ENCODE measurements around the gene KLHL41.
"Not testable (repeated sequence)": the region's sequence is repeated elsewhere in the genome, so short reads cannot be mapped to it uniquely, and the experiment has no call there.

KLHL41 gene

GRCh38 chr2:169486487-169486886 lies 23.0 kb upstream of the KLHL41 start:
- no peak overlapping the region for H3K4me3 ChIP-seq (ENCODE audit: low read length)
- TF ChIP-seq ZNF274 (IDR thresholded peaks at IDR 0.05; ENCODE audit: low read depth, low read length): no peak

GRCh38 chr2:169490834-169491233 lies 18.7 kb upstream of the KLHL41 start:
- H3K4me3 ChIP-seq (ENCODE audit: low read length): no peak overlapping the region
- no peak for TF ChIP-seq ZNF274 (IDR thresholded peaks at IDR 0.05; ENCODE audit: low read depth, low read length)

GRCh38 chr2:169491378-169491777 lies 18.1 kb upstream of the KLHL41 start:
- H3K4me3 ChIP-seq (ENCODE audit: low read length): no peak overlapping the region
- TF ChIP-seq ZNF274 (IDR thresholded peaks at IDR 0.05; ENCODE audit: low read depth, low read length): no peak

- TF ChIP-seq ZNF274 (IDR thresholded peaks at IDR 0.05; ENCODE audit: low read depth, low read length): no peak
- H3K4me3 ChIP-seq (ENCODE audit: low read length): no peak overlapping the region
Observed at GRCh38 chr2:169493360-169493759, 16.1 kb upstream of the KLHL41 start.

GRCh38 chr2:169495310-169495928 lies 14.1 kb upstream of the KLHL41 start:
- no peak overlapping the region for H3K4me3 ChIP-seq (ENCODE audit: low read length)
- TF ChIP-seq ZNF274 (IDR thresholded peaks at IDR 0.05; ENCODE audit: low read depth, low read length): no peak

GRCh38 chr2:169504651-169505050 lies 4.9 kb upstream of the KLHL41 start:
- no peak overlapping the region for H3K4me3 ChIP-seq (ENCODE audit: low read length)
- no peak for TF ChIP-seq ZNF274 (IDR thresholded peaks at IDR 0.05; ENCODE audit: low read depth, low read length)

GRCh38 chr2:169507698-169508097 lies 1.8 kb upstream of the KLHL41 start:
- no peak overlapping the region for H3K4me3 ChIP-seq (ENCODE audit: low read length)
- no peak for TF ChIP-seq ZNF274 (IDR thresholded peaks at IDR 0.05; ENCODE audit: low read depth, low read length)

GRCh38 chr2:169509955-169510354 lies 453 bp downstream of the KLHL41 start:
- H3K4me3 ChIP-seq (ENCODE audit: low read length): no peak overlapping the region
- no peak for TF ChIP-seq ZNF274 (IDR thresholded peaks at IDR 0.05; ENCODE audit: low read depth, low read length)

GRCh38 chr2:169510496-169510895 lies 994 bp downstream of the KLHL41 start:
- no peak overlapping the region for H3K4me3 ChIP-seq (ENCODE audit: low read length)
- TF ChIP-seq ZNF274 (IDR thresholded peaks at IDR 0.05; ENCODE audit: low read depth, low read length): no peak

GRCh38 chr2:169511818-169512217 lies 2.3 kb downstream of the KLHL41 start:
- TF ChIP-seq ZNF274 (IDR thresholded peaks at IDR 0.05; ENCODE audit: low read depth, low read length): no peak
- H3K4me3 ChIP-seq (ENCODE audit: low read length): no peak overlapping the region

GRCh38 chr2:169512525-169512924 lies 3.0 kb downstream of the KLHL41 start:
- H3K4me3 ChIP-seq (ENCODE audit: low read length): no peak overlapping the region
- TF ChIP-seq ZNF274 (IDR thresholded peaks at IDR 0.05; ENCODE audit: low read depth, low read length): no peak

GRCh38 chr2:169513094-169513493 lies 3.6 kb downstream of the KLHL41 start:
- no peak for TF ChIP-seq ZNF274 (IDR thresholded peaks at IDR 0.05; ENCODE audit: low read depth, low read length)

GRCh38 chr2:169513926-169514325 lies 4.4 kb downstream of the KLHL41 start:
- no peak for TF ChIP-seq ZNF274 (IDR thresholded peaks at IDR 0.05; ENCODE audit: low read depth, low read length)
- no peak overlapping the region for H3K4me3 ChIP-seq (ENCODE audit: low read length)

More at GRCh38 chr2:169513094-169513493, 3.6 kb downstream of the KLHL41 start:
- no peak overlapping the region for H3K4me3 ChIP-seq (ENCODE audit: low read length)

GRCh38 chr2:169514758-169515157 lies 5.3 kb downstream of the KLHL41 start:
- H3K4me3 ChIP-seq (ENCODE audit: low read length): not testable (repeated sequence)

- H3K4me3 ChIP-seq (ENCODE audit: low read length): not testable (repeated sequence)
Observed at GRCh38 chr2:169516488-169516995, 7.0 kb downstream of the KLHL41 start.

GRCh38 chr2:169520896-169521295 lies 11.4 kb downstream of the KLHL41 start:
- no peak overlapping the region for H3K4me3 ChIP-seq (ENCODE audit: low read length)
- no peak for TF ChIP-seq ZNF274 (IDR thresholded peaks at IDR 0.05; ENCODE audit: low read depth, low read length)
